ENCODE measurements around the gene LCN12. TPM values are rescaled to one million over a fixed set of nuclear protein-coding genes. Genes with fewer than 3 reads are reported as not detected.

Gene LCN12
- polyA plus RNA-seq, 3 donors from 2014 or later: not detected

DNA sequence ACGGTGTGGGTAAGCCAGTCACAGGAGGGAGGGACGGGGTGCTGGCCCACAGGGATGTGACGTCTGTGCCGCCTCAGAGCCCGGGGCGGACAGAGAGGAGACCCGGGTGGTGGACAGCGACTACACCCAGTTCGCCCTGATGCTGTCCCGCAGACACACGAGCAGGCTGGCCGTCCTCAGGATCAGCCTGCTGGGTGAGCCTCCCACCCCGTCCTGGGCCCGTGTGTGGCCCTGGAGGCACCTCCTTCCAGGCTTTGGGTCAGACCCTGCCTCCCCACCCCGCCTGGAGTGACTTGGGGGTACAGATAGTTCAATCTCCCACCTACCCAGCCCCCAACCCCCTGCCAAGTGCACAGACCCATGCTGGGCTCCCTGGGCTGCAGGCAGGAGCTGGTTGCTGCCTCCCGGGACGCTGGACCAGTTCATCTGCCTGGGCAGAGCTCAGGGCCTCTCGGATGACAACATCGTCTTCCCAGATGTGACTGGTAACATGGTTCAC lies 1.7 kb downstream of the LCN12 start:
- no peak for DNase-seq
- Mint-ChIP-seq H3K4me3 (no peak overlapping the region), H3K9me3 (peaks cover 0 to 5% (median 0%) of the 10 kb centered on the region in 6 donors), H3K4me1 (peaks cover 21 to 40% of the 10 kb centered on the region in 2 donors), H3K36me3 (peaks cover 6 to 7% (median 7%) of the 10 kb centered on the region in 3 donors), H3K27ac (no peak overlapping the region), H3K27me3 (ENCODE audit: low read depth in 3 of 3) (peaks cover 0 to 5% (median 2%) of the 10 kb centered on the region in 3 donors)

DNA sequence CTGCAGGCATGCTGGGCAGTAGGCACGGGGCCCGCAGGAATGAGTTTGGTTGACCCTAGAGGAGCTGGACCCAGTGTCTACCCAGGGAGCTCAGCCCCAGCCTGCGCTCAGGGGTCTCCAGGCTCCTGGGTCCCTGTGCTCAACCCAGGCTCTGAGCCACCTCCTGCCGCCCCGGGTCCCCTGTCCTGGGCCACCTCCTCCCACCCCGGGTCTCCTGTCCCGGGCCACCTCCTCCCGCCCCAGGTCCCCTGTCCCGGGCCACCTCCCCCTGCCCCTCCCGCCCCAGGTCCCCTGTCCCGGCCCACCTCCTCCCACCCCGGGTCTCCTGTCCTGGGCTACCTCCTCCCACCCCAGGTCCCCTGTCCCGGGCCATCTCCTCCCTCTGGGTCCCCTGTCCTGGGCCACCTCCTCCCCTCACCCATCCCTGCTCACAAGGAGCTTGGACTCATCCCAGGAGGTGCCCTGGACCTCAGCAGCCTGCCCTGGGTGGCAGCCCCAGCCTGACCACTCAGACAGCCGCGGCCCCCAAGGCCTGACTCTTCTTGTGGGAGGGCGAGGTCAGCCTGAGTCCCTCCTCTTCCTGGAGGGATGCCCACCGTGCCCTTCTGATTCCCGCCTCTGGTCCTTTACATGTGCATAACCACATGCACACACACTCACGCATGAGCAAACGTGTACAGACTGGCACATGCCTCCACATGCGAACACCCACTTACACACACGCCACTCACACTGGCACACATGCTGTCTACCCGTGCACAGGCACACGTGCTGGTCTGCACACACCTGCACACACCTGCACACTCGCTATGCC lies 2.4 kb downstream of the LCN12 start:
- H3K4me1 Mint-ChIP-seq: peaks cover 25 to 42% of the 10 kb centered on the region in 2 donors

DNA sequence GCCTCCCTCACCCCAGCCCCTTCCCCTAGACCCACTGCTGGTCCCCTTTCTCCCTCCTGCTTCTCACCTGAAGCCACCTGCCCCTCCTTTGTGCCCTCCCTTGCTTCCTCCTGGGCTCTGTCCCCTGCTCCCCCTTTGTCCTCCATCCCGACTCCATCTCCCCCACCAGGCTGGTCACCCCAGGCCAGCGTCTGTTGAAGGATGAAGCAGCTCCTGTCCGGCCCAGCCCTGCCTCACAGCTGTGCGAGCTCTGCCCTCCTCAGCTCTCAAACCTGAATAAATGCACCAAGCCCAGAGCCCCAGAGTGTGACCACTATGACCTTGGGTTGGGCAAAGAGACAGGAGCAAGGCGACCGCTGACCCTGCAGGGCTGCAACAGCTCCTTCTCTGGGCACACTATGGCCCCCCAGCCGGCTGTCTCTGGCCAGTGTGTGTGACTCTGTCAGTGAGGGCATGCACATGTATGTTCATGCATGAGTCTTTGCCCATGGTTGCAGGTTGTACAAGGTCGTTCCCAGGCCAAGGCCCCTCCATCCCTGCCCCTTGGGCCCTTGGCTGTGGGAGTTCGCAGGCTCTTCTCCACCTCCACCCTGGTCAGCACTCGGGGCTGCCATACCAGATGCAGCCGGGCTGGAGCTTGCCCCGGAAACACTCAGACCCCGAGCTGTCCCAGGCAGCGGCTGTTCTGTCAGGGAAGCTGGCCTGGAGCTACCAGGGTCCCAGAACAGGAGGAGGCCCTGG lies 3.3 kb downstream of the LCN12 start:
- DNase-seq: no peak

More for the DNA sequence above, 2.4 kb downstream of the LCN12 start:
- no peak for DNase-seq
- Mint-ChIP-seq H3K27me3 (ENCODE audit: low read depth in 3 of 3) (peaks cover 0 to 4% (median 2%) of the 10 kb centered on the region in 3 donors), H3K9me3 (peaks cover 0 to 5% (median 0%) of the 10 kb centered on the region in 6 donors), H3K4me3 (no peak overlapping the region), H3K27ac (peak overlapping the region in 1 of 6 donors; percentile 34), H3K36me3 (peaks cover 6 to 7% (median 7%) of the 10 kb centered on the region in 3 donors)

DNA sequence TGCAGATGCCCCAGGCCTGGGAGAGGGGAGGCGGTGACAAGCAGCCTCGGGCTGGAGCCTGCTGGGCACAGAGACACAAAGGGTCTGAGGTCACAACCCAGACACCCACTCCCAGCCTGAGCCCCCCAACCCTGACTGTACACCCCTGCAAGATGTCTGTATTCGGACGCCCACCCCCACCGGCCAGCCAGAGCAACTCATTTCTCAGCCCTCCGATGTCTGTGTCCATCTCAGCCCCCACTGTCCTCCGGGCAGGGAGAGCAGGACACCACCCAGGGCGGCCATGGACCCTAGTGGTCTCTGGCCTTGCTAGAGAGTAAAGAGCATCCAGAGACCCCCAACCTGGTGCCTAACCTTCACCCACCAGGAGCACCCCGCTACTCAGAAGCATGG lies 3.9 kb downstream of the LCN12 start:
- Mint-ChIP-seq H3K4me3 (peak overlapping the region in 2 of 5 donors; percentile 24 to 45), H3K4me1 (peaks cover 37 to 52% of the 10 kb centered on the region in 2 donors), H3K27ac (peak overlapping the region in 4 of 6 donors; percentile 30 to 87 (median 65)), H3K36me3 (peaks cover 6 to 7% (median 7%) of the 10 kb centered on the region in 3 donors), H3K27me3 (ENCODE audit: low read depth in 3 of 3) (peaks cover 4 to 8% (median 5%) of the 10 kb centered on the region in 3 donors), H3K9me3 (peaks cover 0 to 5% (median 0%) of the 10 kb centered on the region in 6 donors)
- DNase-seq: no peak

More for the DNA sequence above, 3.3 kb downstream of the LCN12 start:
- Mint-ChIP-seq H3K27me3 (ENCODE audit: low read depth in 3 of 3) (peaks cover 3 to 7% (median 4%) of the 10 kb centered on the region in 3 donors), H3K9me3 (peaks cover 0 to 5% (median 0%) of the 10 kb centered on the region in 6 donors), H3K4me3 (no peak overlapping the region), H3K27ac (no peak overlapping the region), H3K36me3 (peaks cover 6 to 7% (median 7%) of the 10 kb centered on the region in 3 donors), H3K4me1 (peaks cover 31 to 48% of the 10 kb centered on the region in 2 donors)

DNA sequence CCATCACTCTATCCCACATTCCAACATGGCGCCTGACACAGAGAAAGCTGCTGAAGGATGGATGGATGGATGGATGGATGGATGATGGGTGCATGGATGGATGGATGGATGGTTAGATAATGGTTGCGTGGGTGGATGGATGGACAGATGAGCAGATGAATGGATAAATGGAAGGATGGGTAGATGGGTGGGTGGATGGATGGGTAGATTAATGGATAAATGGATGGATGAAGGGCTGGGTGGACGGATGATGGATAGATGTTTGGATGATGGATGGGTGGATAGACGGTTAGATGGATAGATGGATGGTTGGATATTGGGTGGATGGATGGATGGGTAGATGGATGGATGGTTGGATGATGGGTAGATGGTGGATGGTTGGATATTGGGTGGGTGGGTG lies 4.5 kb downstream of the LCN12 start:
- peak overlapping the region in 4 of 6 donors; percentile 30 to 87 (median 65) for H3K27ac Mint-ChIP-seq
- peaks cover 42 to 53% of the 10 kb centered on the region in 2 donors for H3K4me1 Mint-ChIP-seq
- peak overlapping the region in 4 of 5 donors; percentile 36 to 65 (median 52) for H3K4me3 Mint-ChIP-seq

DNA sequence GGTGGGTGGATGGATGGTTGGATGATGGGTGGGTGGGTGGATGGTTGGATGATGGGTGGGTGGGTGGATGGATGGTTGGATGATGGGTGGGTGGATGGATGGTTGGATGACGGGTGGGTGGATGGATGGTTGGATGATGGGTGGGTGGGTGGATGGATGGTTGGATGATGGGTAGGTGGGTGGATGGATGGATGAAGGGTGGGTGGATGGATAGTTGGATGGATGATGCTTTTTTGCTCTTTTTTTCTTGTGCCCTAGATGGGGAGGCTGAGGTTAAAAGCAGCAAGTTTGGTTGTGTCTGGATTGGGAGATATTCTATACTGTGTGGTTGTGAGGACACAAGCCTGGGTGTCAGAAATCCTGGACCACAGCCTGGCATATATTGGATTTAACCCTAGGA lies 5.4 kb downstream of the LCN12 start:
- H3K9me3 Mint-ChIP-seq: peaks cover 0 to 5% (median 0%) of the 10 kb centered on the region in 6 donors
- H3K27ac Mint-ChIP-seq: peak overlapping the region in 4 of 6 donors; percentile 26 to 98 (median 86)
- DNase-seq: no peak
- peaks cover 50 to 62% of the 10 kb centered on the region in 2 donors for H3K4me1 Mint-ChIP-seq
- H3K36me3 Mint-ChIP-seq: peaks cover 6 to 7% (median 7%) of the 10 kb centered on the region in 3 donors
- peaks cover 4 to 8% (median 5%) of the 10 kb centered on the region in 3 donors for H3K27me3 Mint-ChIP-seq (ENCODE audit: low read depth in 3 of 3)
- H3K4me3 Mint-ChIP-seq: peak overlapping the region in 2 of 5 donors; percentile 18 to 30

More for the DNA sequence above, 4.5 kb downstream of the LCN12 start:
- peaks cover 6 to 7% (median 7%) of the 10 kb centered on the region in 3 donors for H3K36me3 Mint-ChIP-seq
- no peak for DNase-seq
- H3K9me3 Mint-ChIP-seq: peaks cover 0 to 5% (median 0%) of the 10 kb centered on the region in 6 donors
- peaks cover 4 to 8% (median 5%) of the 10 kb centered on the region in 3 donors for H3K27me3 Mint-ChIP-seq (ENCODE audit: low read depth in 3 of 3)

DNA sequence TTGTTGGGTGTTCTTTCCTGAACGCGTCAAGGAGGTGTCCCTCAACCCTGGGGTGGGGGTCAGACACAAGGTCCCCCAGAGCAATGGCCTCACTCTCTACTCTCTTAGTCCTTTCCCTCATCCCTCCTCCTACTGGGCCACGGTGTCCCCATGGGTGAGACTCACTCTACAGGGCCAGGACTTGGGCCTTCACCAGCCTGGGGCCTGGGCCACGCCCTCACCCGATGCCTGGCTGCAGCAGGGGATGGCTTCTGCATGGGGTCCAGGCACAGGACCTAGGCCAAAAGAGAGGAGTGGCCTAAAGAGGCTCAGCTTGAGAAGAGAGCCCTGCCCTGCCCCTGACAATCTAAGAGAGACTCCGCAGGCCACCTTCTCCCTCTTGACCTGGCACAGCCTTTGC lies 5.8 kb downstream of the LCN12 start:
- Mint-ChIP-seq H3K4me1 (peaks cover 55 to 66% of the 10 kb centered on the region in 2 donors), H3K9me3 (peaks cover 0 to 5% (median 0%) of the 10 kb centered on the region in 6 donors), H3K4me3 (peak overlapping the region; percentile 44 to 65 (median 49)), H3K36me3 (peaks cover 6 to 7% (median 7%) of the 10 kb centered on the region in 3 donors), H3K27me3 (ENCODE audit: low read depth in 3 of 3) (peaks cover 4 to 8% (median 5%) of the 10 kb centered on the region in 3 donors), H3K27ac (peak overlapping the region; percentile 37 to 98 (median 81))
- DNase-seq: no peak

DNA sequence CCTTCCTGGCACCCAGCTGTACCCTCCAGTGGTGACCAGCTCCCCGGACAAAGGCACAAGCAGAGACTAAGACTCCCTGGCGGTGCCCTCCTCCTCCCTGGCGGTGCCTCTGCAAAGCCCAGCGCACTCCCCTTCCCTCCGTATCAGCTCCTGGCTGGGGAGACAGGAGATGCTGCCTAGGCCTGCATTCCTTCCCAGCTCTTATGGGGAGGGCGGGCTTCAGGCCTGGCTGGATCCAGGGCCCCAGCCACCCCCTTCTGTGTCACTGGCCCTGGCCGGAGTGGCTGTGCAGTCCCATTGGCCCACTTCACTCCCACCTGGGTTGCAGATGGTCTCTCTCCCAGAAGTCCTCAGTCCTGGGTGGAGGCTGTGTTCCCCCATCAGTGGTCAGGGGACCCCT lies 6.4 kb downstream of the LCN12 start:
- Mint-ChIP-seq H3K27me3 (ENCODE audit: low read depth in 3 of 3) (peaks cover 4 to 8% (median 5%) of the 10 kb centered on the region in 3 donors), H3K27ac (peak overlapping the region; percentile 37 to 98 (median 81)), H3K36me3 (peaks cover 6 to 7% (median 7%) of the 10 kb centered on the region in 3 donors), H3K9me3 (peaks cover 0 to 5% (median 0%) of the 10 kb centered on the region in 6 donors), H3K4me3 (peak overlapping the region; percentile 44 to 65 (median 49)), H3K4me1 (peaks cover 59 to 72% of the 10 kb centered on the region in 2 donors)
- no peak for DNase-seq

DNA sequence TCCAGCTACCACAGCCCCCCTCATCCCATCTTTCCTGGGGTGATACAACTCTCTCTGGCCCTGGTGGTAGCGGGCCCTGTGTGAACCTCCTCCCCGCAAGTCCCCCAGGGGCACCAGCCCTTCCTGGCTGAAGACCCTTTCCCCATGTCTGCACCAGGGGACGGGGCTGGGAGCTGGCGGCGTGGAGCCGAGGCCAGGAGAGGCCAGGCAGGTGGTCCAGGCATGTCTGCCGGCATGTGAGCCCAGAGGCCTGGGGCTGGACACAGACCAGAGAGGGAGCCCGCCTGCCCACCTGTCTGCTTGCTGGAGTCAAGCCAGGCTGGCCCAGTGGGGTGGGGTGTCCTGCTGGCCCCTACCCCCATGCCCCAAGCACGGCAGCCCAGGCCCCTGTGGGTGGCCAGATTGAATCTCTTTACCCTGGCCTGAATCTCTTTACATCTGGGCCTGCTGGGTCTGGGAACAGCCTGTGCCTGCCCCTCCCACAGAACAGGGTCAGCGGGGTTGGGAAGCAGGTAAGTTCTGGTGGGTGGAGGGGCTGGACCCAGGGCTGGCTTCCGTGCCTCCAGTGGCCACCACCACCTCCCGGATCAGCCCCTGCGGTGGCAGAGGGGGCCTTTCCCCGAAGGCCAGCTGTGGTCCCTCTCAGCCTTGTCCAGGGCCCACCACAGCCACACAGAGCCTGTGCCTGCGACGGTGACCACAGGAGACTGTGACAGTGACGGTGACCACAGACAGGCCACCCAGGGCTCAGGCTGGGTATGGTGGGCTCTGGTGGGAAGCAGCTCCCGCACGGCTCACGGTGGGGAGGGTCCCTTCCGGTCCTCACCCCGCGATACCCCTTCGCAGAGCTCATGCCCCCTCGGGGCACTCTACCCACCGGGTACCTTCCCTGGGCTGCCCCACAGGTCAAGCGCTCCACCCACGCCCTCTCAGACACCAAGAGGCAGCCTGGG lies 7.1 kb downstream of the LCN12 start:
- peak in 2 of 3 donors; percentile 38 to 52 for DNase-seq
- Mint-ChIP-seq H3K27ac (peak overlapping the region; percentile 88 to 100 (median 98)), H3K27me3 (ENCODE audit: low read depth in 3 of 3) (peaks cover 4 to 8% (median 5%) of the 10 kb centered on the region in 3 donors), H3K4me1 (peaks cover 59 to 73% of the 10 kb centered on the region in 2 donors), H3K9me3 (peaks cover 0 to 5% (median 0%) of the 10 kb centered on the region in 6 donors), H3K36me3 (peaks cover 6 to 7% (median 7%) of the 10 kb centered on the region in 3 donors), H3K4me3 (peak overlapping the region in 4 of 5 donors; percentile 18 to 87 (median 66))

DNA sequence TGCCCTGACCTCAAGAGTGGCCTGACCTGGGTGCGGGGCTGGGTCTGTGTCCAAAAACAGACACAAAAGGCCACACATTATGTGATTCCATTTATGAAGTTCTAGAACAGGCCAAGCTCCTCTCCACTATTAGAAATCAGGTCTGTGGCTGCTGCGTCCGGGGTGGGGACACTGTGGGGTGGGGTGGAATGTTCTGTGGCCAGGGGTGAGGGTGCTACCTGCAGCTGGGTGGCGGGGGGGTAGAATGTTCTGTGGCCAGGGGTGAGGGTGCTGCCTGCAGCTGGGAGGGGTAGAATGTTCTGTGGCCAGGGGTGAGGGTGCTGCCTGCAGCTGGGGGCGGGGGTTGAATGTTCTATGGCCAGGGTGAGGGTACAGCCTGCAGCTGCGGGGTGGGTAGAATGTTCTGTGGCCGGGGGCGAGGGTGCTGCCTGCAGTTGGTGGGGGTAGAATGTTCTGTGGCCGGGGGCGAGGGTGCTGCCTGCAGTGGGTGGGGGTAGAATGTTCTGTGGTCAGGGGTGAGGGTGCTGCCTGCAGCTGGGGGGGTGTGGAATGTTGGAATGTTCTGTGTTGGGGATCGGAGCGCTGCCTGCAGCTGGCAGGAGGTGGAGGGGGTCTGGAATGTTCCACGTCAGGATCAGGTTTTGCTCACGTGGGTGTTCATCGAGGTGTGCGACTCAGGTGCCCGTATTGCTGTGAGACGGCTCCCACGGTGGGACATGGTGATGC lies 8.3 kb downstream of the LCN12 start:
- DNase-seq: peak; percentile 80 to 88 (median 84)
- peaks cover 4 to 8% (median 8%) of the 10 kb centered on the region in 3 donors for H3K27me3 Mint-ChIP-seq (ENCODE audit: low read depth in 3 of 3)
- peaks cover 6 to 7% (median 7%) of the 10 kb centered on the region in 3 donors for H3K36me3 Mint-ChIP-seq
- H3K9me3 Mint-ChIP-seq: peaks cover 0 to 5% (median 0%) of the 10 kb centered on the region in 6 donors
- H3K27ac Mint-ChIP-seq: peak overlapping the region; percentile 88 to 100 (median 98)
- H3K4me3 Mint-ChIP-seq: peak overlapping the region; percentile 81 to 93 (median 86)
- peaks cover 70 to 78% of the 10 kb centered on the region in 2 donors for H3K4me1 Mint-ChIP-seq

DNA sequence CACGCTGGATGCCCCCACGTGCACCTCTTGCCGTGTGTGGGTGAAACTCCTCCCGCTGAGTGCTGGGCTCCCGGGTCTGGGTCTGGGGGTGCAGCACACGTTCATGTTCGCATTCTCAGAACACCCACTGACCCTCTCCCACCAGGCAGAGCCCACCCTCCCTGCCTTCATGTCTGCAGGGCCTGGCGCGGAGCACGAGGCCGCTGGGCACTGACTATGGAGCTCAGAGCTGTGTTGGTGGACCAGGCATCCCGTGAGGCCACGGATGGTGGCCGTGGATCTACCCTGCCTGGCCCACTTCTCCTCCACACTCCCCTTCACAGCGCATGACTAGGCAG lies 8.8 kb downstream of the LCN12 start:
- Mint-ChIP-seq H3K4me3 (peak overlapping the region in 4 of 5 donors; percentile 86 to 93 (median 86)), H3K27me3 (ENCODE audit: low read depth in 3 of 3) (peaks cover 7 to 11% (median 8%) of the 10 kb centered on the region in 3 donors), H3K9me3 (peaks cover 0 to 5% (median 0%) of the 10 kb centered on the region in 6 donors), H3K4me1 (peaks cover 75 to 83% of the 10 kb centered on the region in 2 donors), H3K27ac (peak overlapping the region; percentile 88 to 100 (median 98)), H3K36me3 (peaks cover 6 to 7% (median 7%) of the 10 kb centered on the region in 3 donors)
- DNase-seq: peak in 1 of 3 donors; percentile 36

Measured in immature natural killer cell (primary cell).